ENCODE data around the gene TLE2. TPM values are rescaled to one million over a fixed set of nuclear protein-coding genes. Genes with fewer than 3 reads are reported as not detected.

TLE2 gene
- total RNA-seq, 4 donors from 2014 or later = 31.4 to 70.0 (median 47.5) TPM

DNA sequence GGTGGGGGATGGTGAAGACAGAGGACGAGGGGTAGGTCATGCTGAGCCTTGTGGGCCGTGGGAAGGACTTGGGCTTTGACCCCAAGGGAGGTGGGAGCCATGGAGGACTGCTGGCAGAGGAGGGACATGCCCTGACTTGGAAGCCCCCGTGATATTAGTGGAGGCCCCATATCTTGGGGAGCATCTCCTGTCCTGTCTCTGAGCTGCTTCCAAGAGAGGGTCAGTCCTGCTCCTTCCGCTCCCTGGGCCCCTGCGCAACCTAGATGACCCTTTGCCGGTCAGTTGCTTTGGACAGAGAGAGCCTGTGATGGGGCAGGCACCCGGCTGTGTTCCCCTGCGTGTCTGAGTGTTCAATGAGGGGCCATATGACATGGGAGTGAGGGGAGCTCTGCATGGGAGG lies 46.5 kb downstream of the TLE2 start:
- 27 to 35% methylated on average over 3 to 8 of the region's 8 CpGs for WGBS, 2 donors (ENCODE audit: low coverage in 1 of 2)
- TF ChIP-seq EP300 (IDR thresholded peaks at IDR 0.05; ENCODE audit: low read depth) = no peak
- no peak for TF ChIP-seq POLR2A (IDR thresholded peaks at IDR 0.05)
- no peak for TF ChIP-seq POLR2AphosphoS5 (IDR thresholded peaks at IDR 0.05)
- TF ChIP-seq, protein P1, sequence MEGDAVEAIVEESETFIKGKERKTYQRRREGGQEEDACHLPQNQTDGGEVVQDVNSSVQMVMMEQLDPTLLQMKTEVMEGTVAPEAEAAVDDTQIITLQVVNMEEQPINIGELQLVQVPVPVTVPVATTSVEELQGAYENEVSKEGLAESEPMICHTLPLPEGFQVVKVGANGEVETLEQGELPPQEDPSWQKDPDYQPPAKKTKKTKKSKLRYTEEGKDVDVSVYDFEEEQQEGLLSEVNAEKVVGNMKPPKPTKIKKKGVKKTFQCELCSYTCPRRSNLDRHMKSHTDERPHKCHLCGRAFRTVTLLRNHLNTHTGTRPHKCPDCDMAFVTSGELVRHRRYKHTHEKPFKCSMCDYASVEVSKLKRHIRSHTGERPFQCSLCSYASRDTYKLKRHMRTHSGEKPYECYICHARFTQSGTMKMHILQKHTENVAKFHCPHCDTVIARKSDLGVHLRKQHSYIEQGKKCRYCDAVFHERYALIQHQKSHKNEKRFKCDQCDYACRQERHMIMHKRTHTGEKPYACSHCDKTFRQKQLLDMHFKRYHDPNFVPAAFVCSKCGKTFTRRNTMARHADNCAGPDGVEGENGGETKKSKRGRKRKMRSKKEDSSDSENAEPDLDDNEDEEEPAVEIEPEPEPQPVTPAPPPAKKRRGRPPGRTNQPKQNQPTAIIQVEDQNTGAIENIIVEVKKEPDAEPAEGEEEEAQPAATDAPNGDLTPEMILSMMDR (IDR thresholded peaks at IDR 0.05) = no peak
- H3K27ac ChIP-seq = peak overlapping the region; percentile 74 to 91 (median 80)
- intact Hi-C loops (cut with DNase I; ENCODE audit: low total_unique reads) = no loop called here
- H3K27me3 ChIP-seq = peaks cover 16% of the 10 kb centered on the region
- no peak overlapping the region for H3K4me3 ChIP-seq
- H3K9me3 ChIP-seq = no peaks in the 10 kb centered on the region
- H3K36me3 ChIP-seq = no peaks in the 10 kb centered on the region
- peaks cover 19 to 25% (median 24%) of the 10 kb centered on the region in 4 donors for H3K4me1 ChIP-seq
- DNase-seq = no peak
- in situ Hi-C loops (cut with MboI; ENCODE audit: low pct_ligation_motif_present in 1 of 4, low pct_unique_long_range_greater_than_20kb in 1 of 4, low sequenced_read_pairs in 3 of 4) = no loop called here

DNA sequence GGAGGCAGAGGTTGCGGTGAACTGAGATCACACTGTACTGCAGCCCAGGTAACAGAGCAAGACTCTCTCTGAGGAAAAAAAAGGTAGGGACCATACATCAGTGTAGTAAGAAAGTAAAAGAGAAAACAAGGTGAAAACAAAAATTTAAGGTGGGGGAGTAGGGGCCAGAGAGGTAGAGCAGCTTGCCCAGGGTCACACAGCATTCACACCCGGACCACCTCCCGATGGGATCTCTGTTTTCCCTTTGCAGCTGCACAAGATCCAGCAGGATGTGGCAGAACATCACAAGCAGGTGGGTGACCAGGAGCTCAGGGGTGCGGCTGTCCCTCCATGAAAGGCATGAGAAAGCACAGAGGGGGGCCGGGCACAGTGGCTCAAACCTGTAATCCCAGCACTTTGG lies 47.2 kb downstream of the TLE2 start:
- Histone ChIP-seq H3K36me3 (no peaks in the 10 kb centered on the region), H3K9me3 (no peaks in the 10 kb centered on the region), H3K4me3 (no peak overlapping the region), H3K27me3 (peaks cover 16% of the 10 kb centered on the region), H3K4me1 (peaks cover 22 to 30% (median 28%) of the 10 kb centered on the region in 4 donors), H3K27ac (no peak overlapping the region)
- WGBS, 2 donors (ENCODE audit: low coverage in 1 of 2) = 86 to 89% methylated on average over 4 to 5 of the region's 5 CpGs
- intact Hi-C loops (cut with DNase I; ENCODE audit: low total_unique reads) = no loop called here
- in situ Hi-C loops (cut with MboI; ENCODE audit: low pct_ligation_motif_present in 1 of 4, low pct_unique_long_range_greater_than_20kb in 1 of 4, low sequenced_read_pairs in 3 of 4) = no loop called here
- DNase-seq = no peak
- TF ChIP-seq POLR2A (IDR thresholded peaks at IDR 0.05) (no peak), POLR2AphosphoS5 (IDR thresholded peaks at IDR 0.05) (no peak), EP300 (IDR thresholded peaks at IDR 0.05; ENCODE audit: low read depth) (no peak)
- TF ChIP-seq, protein P1 (IDR thresholded peaks at IDR 0.05) = no peak

DNA sequence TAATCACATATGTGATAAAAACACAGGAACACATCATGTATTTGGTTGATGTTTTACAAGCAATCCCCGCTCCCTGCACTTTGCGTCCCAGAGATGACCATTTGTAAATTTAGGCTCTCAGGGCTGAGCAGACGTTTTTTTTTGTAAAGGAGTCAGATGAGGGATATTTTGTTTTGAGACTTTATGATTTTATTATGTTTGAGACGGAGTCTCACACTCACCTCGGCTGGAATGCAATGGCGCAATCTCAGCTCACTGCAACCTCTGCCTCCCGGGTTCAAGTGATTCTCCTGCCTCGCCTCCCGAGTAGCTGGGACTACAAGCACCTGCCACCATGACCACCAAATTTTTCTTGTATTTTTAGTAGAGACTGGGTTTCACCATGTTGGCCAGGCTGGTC lies 50.3 kb downstream of the TLE2 start:
- H3K9me3 ChIP-seq = no peaks in the 10 kb centered on the region
- peak overlapping the region in 1 of 4 donors; percentile 52 for H3K27ac ChIP-seq
- intact Hi-C loops (cut with DNase I; ENCODE audit: low total_unique reads) (loop anchor here (5.0 kb wide), 1 partner anchor 84 kb away; the partner anchor contains the start of gene TLE5), in situ Hi-C loops (cut with MboI; ENCODE audit: low pct_ligation_motif_present in 1 of 4, low pct_unique_long_range_greater_than_20kb in 1 of 4, low sequenced_read_pairs in 3 of 4) (loop anchor here in 1 of 4 donors (10.0 kb wide), 1 partner anchor 56 kb away; no protein-coding TSS in a partner anchor)
- peaks cover 29 to 50% (median 38%) of the 10 kb centered on the region in 4 donors for H3K4me1 ChIP-seq
- no peaks in the 10 kb centered on the region for H3K36me3 ChIP-seq
- 45 to 52% methylated on average over 9 of the region's 9 CpGs for WGBS, 2 donors (ENCODE audit: low coverage in 1 of 2)
- peaks cover 1% of the 10 kb centered on the region for H3K27me3 ChIP-seq
- DNase-seq = no peak
- H3K4me3 ChIP-seq = no peak overlapping the region
- no peak for TF ChIP-seq EP300 (IDR thresholded peaks at IDR 0.05; ENCODE audit: low read depth)
- TF ChIP-seq, protein P1 (IDR thresholded peaks at IDR 0.05) = no peak
- TF ChIP-seq POLR2A (IDR thresholded peaks at IDR 0.05) = no peak
- TF ChIP-seq POLR2AphosphoS5 (IDR thresholded peaks at IDR 0.05) = no peak

DNA sequence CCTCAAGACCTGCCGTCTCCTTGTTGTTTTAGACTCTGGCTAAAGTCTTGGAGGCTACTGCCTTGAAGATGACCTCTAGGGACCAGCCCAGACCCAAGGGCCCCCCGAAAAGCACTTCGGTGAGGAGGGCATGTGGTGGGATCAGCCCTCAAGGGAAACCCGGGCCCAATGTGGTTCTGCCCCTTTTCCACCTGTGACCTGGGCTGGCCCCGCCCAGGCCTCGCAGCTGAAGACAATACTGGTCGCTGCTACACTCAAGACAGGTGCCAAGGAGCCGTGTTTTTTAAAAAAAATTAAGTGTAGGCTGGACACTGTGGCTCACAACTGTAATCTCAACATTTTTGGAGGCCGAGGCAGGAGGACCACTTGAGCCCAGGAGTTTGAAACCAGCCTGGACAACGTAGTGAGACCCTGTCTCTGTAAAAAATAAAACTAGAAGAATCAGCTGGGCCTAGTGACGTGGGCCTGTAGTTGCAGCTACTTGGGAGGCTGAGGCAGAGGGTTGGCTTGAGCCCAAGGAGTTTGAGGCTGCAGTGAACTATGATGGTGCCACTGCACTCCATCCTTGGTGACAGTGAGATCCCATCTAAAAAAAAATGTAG lies 50.8 kb downstream of the TLE2 start:
- in situ Hi-C loops (cut with MboI; ENCODE audit: low pct_ligation_motif_present in 1 of 4, low pct_unique_long_range_greater_than_20kb in 1 of 4, low sequenced_read_pairs in 3 of 4) (loop anchor here in 1 of 4 donors (10.0 kb wide), 1 partner anchor 57 kb away; no protein-coding TSS in a partner anchor), intact Hi-C loops (cut with DNase I; ENCODE audit: low total_unique reads) (loop anchor here (5.0 kb wide), 1 partner anchor 84 kb away; the partner anchor contains the start of gene TLE5)
- Histone ChIP-seq H3K9me3 (no peaks in the 10 kb centered on the region), H3K4me1 (peaks cover 24 to 45% (median 33%) of the 10 kb centered on the region in 4 donors), H3K27me3 (no peaks in the 10 kb centered on the region), H3K36me3 (no peaks in the 10 kb centered on the region), H3K4me3 (no peak overlapping the region), H3K27ac (peak overlapping the region; percentile 11 to 62 (median 45))
- TF ChIP-seq, protein P1 (IDR thresholded peaks at IDR 0.05) = no peak
- no peak for TF ChIP-seq EP300 (IDR thresholded peaks at IDR 0.05; ENCODE audit: low read depth)
- no peak for TF ChIP-seq POLR2A (IDR thresholded peaks at IDR 0.05)
- no peak for TF ChIP-seq POLR2AphosphoS5 (IDR thresholded peaks at IDR 0.05)
- 70 to 93% methylated on average over 3 to 11 of the region's 11 CpGs for WGBS, 2 donors (ENCODE audit: low coverage in 1 of 2)
- no peak for DNase-seq

Measured in transverse colon (tissue), 4 donors.